Activated T-cell treated with anti-CD3 and anti-CD28 coated beads, Interleukin-2, amount 50 U/mL, for 72 hours (primary cell): ENCODE data around the gene ZDHHC6. TPM values are rescaled to one million over a fixed set of nuclear protein-coding genes. Genes with fewer than 3 reads are reported as not detected.
"Not testable (repeated sequence)": the region's sequence is repeated elsewhere in the genome, so short reads cannot be mapped to it uniquely, and the experiment has no call there.

Experiments
- ATAC-seq, 2 donors: fragments of 150-1000 bp; cut with Tn5 transposase; replicated peaks in 1 of 2; 2 replicates each; pipeline ENCODE4 v1.10.0; 2021; ENCODE audit warnings: moderate library complexity in 2 of 2, mild to moderate bottlenecking in 1 of 2
- DNase-seq, 2 donors: peaks; one replicate each; pipeline ENCODE4 v3.0.0; 2021 to 2022; ENCODE audit warnings: mixed read lengths in 1 of 2
- H3K27ac Mint-ChIP-seq: one replicate; pipeline ENCODE4 v1.8.0; 2022; ENCODE audit warnings: mild to moderate bottlenecking, moderate library complexity, mixed read lengths
- H3K27me3 Mint-ChIP-seq: one replicate; pipeline ENCODE4 v1.8.0; 2022; ENCODE audit warnings: low read depth, mixed read lengths
- H3K36me3 Mint-ChIP-seq, 2 donors: one replicate each; pipeline ENCODE4 v1.8.0; 2022; ENCODE audit warnings: mixed read lengths in 2 of 2, mild to moderate bottlenecking in 1 of 2; ENCODE audit not compliant: insufficient read depth in 2 of 2
- H3K4me1 Mint-ChIP-seq: one replicate; pipeline ENCODE4 v1.8.0; 2022; ENCODE audit warnings: low read depth, mixed read lengths
- H3K4me3 Mint-ChIP-seq, 2 donors: one replicate each; pipeline ENCODE4 v1.8.0; 2022; ENCODE audit warnings: mild to moderate bottlenecking in 2 of 2, mixed read lengths in 2 of 2, moderate library complexity in 2 of 2
- H3K9me3 Mint-ChIP-seq, 2 donors: one replicate each; pipeline ENCODE4 v1.8.0; 2022; ENCODE audit warnings: mixed read lengths in 2 of 2
- total RNA-seq, 2 donors: library from RNA; stranded (reverse); gene quantifications; one replicate each; pipeline ENCODE4 v1.2.3, GENCODE V29; 2022

The ZDHHC6 gene
- total RNA-seq, 2 donors from 2014 or later: 61.1 to 78.7 TPM

GRCh38 chr10:112464074-112464473 is 17.4 kb upstream of the ZDHHC6 start:
- H3K27ac Mint-ChIP-seq, H3K4me3 Mint-ChIP-seq, DNase-seq, H3K27me3 Mint-ChIP-seq, H3K9me3 Mint-ChIP-seq, ATAC-seq: not testable (repeated sequence)
- H3K4me1 Mint-ChIP-seq: peaks cover 47% of the 10 kb centered on the region
- peaks cover 20 to 37% of the 10 kb centered on the region in 2 donors for H3K36me3 Mint-ChIP-seq

DNA sequence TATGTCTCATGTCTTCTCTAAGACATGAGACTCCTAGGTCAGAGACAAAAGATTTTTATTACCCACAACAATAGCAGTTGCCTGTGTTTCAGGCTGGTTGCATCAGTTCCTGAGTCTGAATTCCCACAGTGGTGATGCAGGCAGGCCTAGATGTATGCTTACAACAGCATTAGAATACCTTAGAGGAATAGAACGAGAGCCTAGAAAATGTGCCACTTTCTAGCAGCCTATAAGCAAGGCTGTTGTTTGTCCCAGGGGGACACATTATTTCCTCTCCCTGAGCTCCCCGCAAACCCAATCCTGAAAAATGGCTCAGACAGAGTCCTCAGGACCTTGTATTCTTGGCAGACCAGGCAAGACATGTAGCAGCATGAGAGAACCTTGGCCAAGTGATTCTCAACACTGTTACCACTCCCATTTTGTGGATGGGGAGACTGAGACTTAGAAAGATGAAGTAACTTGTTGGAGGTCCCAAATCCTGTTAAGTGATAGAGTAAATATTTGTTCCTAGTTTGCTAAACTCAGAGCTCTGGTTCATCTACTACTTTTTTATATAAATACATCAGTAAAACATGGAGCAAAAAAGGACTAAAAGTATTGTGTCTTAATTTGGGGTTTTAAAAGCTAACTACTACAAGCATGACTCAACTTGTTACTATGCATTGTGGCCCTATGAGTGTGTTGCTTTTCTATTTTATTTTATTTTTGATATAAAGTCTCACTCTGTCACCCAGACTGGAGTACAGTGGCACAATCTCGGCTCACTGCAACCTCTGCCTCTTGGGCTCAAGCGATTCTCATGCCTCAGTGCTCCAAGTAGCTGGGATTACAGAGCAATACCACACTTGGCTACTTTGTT is 14.5 kb upstream of the ZDHHC6 start:
- Mint-ChIP-seq H3K36me3 (peaks cover 20 to 36% of the 10 kb centered on the region in 2 donors), H3K27ac (peak overlapping the region; percentile 98), H3K4me1 (peaks cover 67% of the 10 kb centered on the region), H3K27me3 (no peaks in the 10 kb centered on the region), H3K4me3 (peak overlapping the region; percentile 54 to 77), H3K9me3 (peaks cover 0 to 1% of the 10 kb centered on the region in 2 donors)
- peak; percentile 79 to 82 for DNase-seq
- peak; percentile 95 to 96 for ATAC-seq

- Mint-ChIP-seq H3K4me1 (peaks cover 68% of the 10 kb centered on the region), H3K27ac (peak overlapping the region; percentile 98), H3K9me3 (peaks cover 0 to 1% of the 10 kb centered on the region in 2 donors), H3K36me3 (peaks cover 16 to 31% of the 10 kb centered on the region in 2 donors), H3K27me3 (no peaks in the 10 kb centered on the region), H3K4me3 (peak overlapping the region in 1 of 2 donors; percentile 51)
- DNase-seq (no peak), ATAC-seq (no peak)
Observed at GRCh38 chr10:112460366-112460765, 13.7 kb upstream of the ZDHHC6 start.

DNA sequence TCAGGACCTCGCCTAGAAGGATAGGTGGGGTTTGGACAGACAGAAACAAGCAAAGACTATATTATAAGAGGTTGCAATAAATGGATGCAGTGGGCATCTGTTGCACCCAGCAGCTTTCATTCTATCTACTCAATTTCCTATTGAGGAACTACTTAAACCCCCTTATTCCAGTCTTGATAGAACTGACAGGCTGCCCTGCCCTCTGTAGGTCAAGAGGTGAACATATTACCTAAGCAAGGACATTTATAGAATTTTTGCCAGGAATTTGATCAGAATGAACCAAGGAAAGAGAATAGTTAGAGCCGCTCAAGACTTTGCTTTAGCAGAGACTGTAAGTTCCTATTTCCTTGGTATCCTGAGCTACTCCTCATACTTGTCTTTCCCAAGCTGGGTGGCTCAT is 9.8 kb upstream of the ZDHHC6 start:
- H3K27ac Mint-ChIP-seq: peak overlapping the region; percentile 100
- peaks cover 60% of the 10 kb centered on the region for H3K4me1 Mint-ChIP-seq
- ATAC-seq (no peak), DNase-seq (peak in 1 of 2 donors; percentile 13)
- peaks cover 4 to 7% of the 10 kb centered on the region in 2 donors for H3K36me3 Mint-ChIP-seq
- H3K27me3 Mint-ChIP-seq: no peaks in the 10 kb centered on the region
- no peaks in the 10 kb centered on the region for H3K9me3 Mint-ChIP-seq
- H3K4me3 Mint-ChIP-seq: peak overlapping the region in 1 of 2 donors; percentile 61

GRCh38 chr10:112454910-112455779 is 8.4 kb upstream of the ZDHHC6 start:
- Mint-ChIP-seq H3K9me3 (no peaks in the 10 kb centered on the region), H3K4me3 (peak overlapping the region; percentile 61 to 91), H3K27me3 (no peaks in the 10 kb centered on the region), H3K36me3 (peaks cover 0 to 1% of the 10 kb centered on the region in 2 donors), H3K27ac (peak overlapping the region; percentile 100), H3K4me1 (peaks cover 56% of the 10 kb centered on the region)
- ATAC-seq: peak in 1 of 2 donors; percentile 10
- no peak for DNase-seq

DNA sequence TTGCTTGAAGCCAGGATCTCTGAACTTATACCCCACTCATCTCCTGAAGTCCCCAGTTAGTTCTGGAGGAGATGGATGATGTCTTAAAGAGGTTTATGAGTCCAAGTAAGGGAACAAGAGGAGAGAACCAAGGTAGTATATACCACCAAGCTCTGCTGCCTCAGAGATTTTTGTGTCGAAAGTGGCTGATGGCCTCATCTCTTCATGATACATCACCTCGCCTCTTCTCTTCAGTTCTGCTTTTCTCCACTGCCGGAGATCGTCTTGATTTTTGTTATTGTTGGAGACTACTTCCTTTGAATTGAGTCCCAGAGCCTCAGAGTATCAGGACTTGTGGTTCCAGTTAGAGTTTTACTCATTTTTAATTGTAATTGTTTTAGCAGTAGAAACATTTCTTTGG is 2.2 kb upstream of the ZDHHC6 start:
- no peak for ATAC-seq
- no peak for DNase-seq
- Mint-ChIP-seq H3K27ac (peak overlapping the region; percentile 66), H3K4me1 (peaks cover 49% of the 10 kb centered on the region), H3K36me3 (peaks cover 6 to 20% of the 10 kb centered on the region in 2 donors), H3K27me3 (no peaks in the 10 kb centered on the region), H3K9me3 (no peaks in the 10 kb centered on the region), H3K4me3 (peak overlapping the region; percentile 91 to 92)

GRCh38 chr10:112447620-112447928 is 860 bp upstream of the ZDHHC6 start:
- H3K4me1 Mint-ChIP-seq: peaks cover 56% of the 10 kb centered on the region
- H3K27ac Mint-ChIP-seq: peak overlapping the region; percentile 94
- no peaks in the 10 kb centered on the region for H3K9me3 Mint-ChIP-seq
- H3K27me3 Mint-ChIP-seq: no peaks in the 10 kb centered on the region
- ATAC-seq (no peak), DNase-seq (no peak)
- peak overlapping the region; percentile 91 to 92 for H3K4me3 Mint-ChIP-seq
- peaks cover 6 to 26% of the 10 kb centered on the region in 2 donors for H3K36me3 Mint-ChIP-seq

DNA sequence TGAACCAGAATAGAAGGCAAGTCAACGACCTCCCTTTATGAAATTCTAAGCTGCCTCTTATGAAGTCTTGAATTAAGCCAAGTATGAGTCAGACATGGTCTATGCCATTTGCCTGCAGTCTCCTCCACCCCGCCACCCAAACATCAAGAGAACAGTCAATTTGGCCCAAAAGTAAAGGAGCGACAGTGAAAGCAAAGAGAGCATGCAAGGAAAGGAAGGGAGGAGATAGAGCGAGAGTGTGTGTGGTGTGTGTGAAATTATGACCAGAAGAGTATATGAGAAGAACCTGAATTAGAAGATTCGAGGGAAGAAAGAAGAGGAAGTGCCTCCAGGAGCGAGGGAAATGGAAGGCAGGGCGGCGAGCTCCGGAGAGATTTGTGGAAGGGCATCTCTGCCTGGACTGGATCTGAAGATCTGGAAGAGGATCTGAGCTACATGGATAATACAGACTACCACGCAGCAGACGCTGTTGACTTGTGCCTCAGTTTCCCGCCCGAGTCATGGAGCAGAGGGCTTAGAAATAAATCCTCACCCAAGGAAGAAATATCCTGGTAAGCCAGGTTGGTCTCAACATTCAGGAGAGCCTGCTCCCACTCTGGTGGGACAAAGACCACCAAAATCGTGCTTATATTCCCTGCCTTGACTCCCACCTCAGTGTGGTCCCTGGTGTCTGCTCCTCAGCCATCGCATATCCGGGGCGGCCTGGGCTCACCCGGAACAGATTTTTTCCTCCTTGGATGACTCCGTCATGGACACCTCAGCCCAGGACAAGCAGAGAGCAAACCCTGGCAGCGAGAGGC is 459 bp downstream of the ZDHHC6 start:
- ATAC-seq: peak in 1 of 2 donors; percentile 18
- peaks cover 9 to 34% of the 10 kb centered on the region in 2 donors for H3K36me3 Mint-ChIP-seq
- peaks cover 66% of the 10 kb centered on the region for H3K4me1 Mint-ChIP-seq
- H3K4me3 Mint-ChIP-seq: peak overlapping the region; percentile 91 to 92
- peak; percentile 15 to 21 for DNase-seq
- peak overlapping the region; percentile 94 for H3K27ac Mint-ChIP-seq
- no peaks in the 10 kb centered on the region for H3K27me3 Mint-ChIP-seq
- H3K9me3 Mint-ChIP-seq: no peaks in the 10 kb centered on the region

DNA sequence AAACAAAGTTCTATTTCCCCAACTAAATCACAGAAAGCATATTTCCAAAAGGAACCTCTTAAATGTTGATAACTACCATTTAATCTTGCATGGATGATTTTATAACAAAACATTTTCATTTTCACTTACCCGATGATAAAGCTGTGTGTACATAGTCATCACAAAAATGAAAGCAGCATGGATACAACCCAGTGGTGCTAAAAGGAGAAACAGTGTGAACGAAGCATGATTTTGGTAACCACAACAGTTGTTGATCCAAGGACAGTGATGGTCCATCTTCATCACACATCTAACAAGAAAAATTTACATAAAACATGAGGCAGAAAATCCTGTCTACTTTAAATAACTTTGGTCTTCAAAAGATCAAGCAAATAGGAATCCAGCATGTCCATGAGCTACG is 4.7 kb downstream of the ZDHHC6 start:
- peak overlapping the region; percentile 4 to 74 for H3K4me3 Mint-ChIP-seq
- H3K27me3 Mint-ChIP-seq: no peaks in the 10 kb centered on the region
- peak; percentile 16 to 49 for ATAC-seq
- H3K4me1 Mint-ChIP-seq: peaks cover 45% of the 10 kb centered on the region
- DNase-seq: no peak
- peak overlapping the region; percentile 93 for H3K27ac Mint-ChIP-seq
- peaks cover 15 to 32% of the 10 kb centered on the region in 2 donors for H3K36me3 Mint-ChIP-seq
- no peaks in the 10 kb centered on the region for H3K9me3 Mint-ChIP-seq

GRCh38 chr10:112441520-112441919 is 5.2 kb downstream of the ZDHHC6 start:
- H3K27me3 Mint-ChIP-seq: no peaks in the 10 kb centered on the region
- no peaks in the 10 kb centered on the region for H3K9me3 Mint-ChIP-seq
- peak overlapping the region in 1 of 2 donors; percentile 74 for H3K4me3 Mint-ChIP-seq
- peaks cover 13 to 29% of the 10 kb centered on the region in 2 donors for H3K36me3 Mint-ChIP-seq
- H3K27ac Mint-ChIP-seq: peak overlapping the region; percentile 93
- DNase-seq (no peak), ATAC-seq (no peak)
- H3K4me1 Mint-ChIP-seq: peaks cover 45% of the 10 kb centered on the region

GRCh38 chr10:112438356-112438755 is 8.4 kb downstream of the ZDHHC6 start:
- no peak for DNase-seq
- peaks cover 18% of the 10 kb centered on the region for H3K4me1 Mint-ChIP-seq
- no peak for ATAC-seq
- H3K4me3 Mint-ChIP-seq: no peak overlapping the region
- no peaks in the 10 kb centered on the region for H3K9me3 Mint-ChIP-seq
- H3K36me3 Mint-ChIP-seq: peaks cover 13 to 22% of the 10 kb centered on the region in 2 donors
- no peak overlapping the region for H3K27ac Mint-ChIP-seq
- H3K27me3 Mint-ChIP-seq: no peaks in the 10 kb centered on the region

DNA sequence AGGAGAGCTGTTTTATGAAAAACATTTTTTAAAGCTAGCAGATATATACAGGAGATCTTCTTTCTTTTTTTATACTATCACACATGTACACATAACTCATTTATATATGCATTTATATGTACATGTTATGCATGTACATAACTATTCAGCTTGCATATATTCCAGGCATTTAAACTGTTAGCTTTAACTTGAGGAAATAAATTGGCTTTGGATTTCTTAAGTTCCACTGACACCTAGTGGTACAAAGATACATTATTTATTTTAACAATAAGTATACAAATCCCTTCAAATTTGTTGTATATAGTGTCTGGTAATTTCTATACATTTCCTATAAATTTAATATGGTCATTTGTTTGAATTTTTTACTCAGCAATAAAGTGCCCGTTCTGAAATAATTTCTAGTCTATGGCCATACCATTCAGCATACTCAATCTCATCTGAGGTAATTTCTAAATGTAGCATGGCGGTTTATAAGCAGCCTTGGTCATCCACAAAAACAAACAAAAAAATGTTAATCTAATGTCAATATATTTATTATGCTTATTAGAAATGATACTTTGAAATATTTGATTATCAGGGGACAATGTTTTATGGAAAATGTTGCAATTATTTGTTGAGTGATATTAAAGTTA is 11.6 kb downstream of the ZDHHC6 start:
- no peak overlapping the region for H3K4me3 Mint-ChIP-seq
- no peak for ATAC-seq
- no peak for DNase-seq
- peaks cover 9 to 17% of the 10 kb centered on the region in 2 donors for H3K36me3 Mint-ChIP-seq
- no peaks in the 10 kb centered on the region for H3K4me1 Mint-ChIP-seq
- no peaks in the 10 kb centered on the region for H3K9me3 Mint-ChIP-seq
- H3K27me3 Mint-ChIP-seq: no peaks in the 10 kb centered on the region
- no peak overlapping the region for H3K27ac Mint-ChIP-seq
